Measurements from ENCODE around the gene DLG2.

GRCh38 chr11:83544846-83545245 lies 2082.3 kb downstream of the DLG2 start:
- TF ChIP-seq CTCF (IDR thresholded peaks at IDR 0.05), result no peak
- no peak for TF ChIP-seq ZFX (IDR thresholded peaks at IDR 0.05; ENCODE audit: borderline replicate concordance)

All from 22Rv1 (cell line).